ENCODE results near the gene LRMDA.

The LRMDA gene

GRCh38 chr10:76398043-76398710 lies 966.8 kb downstream of the LRMDA start:
- DNase-seq (ENCODE audit: low read depth): no peak

DNA sequence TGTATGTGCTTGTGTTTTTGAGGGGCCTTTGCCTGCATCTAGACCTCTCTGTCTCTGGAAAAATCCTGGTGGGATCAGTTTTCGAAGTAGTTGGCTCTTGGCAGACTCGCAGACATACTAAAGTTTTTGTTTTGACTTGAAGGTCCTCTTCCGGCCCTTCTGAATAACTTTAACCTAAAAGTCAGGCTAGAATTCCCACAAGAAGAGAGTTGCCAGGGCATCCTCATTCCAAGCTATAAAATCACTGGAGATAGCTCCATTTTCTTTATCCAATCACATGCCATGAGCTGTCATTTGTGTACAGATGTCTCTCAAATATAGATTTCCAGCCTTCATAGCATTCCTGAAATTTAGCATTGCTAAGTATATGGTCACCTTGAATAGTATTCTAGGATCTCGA lies 967.8 kb downstream of the LRMDA start:
- DNase-seq (ENCODE audit: low read depth): no peak

GRCh38 chr10:76401006-76401405 lies 969.6 kb downstream of the LRMDA start:
- DNase-seq (ENCODE audit: low read depth): no peak

DNA sequence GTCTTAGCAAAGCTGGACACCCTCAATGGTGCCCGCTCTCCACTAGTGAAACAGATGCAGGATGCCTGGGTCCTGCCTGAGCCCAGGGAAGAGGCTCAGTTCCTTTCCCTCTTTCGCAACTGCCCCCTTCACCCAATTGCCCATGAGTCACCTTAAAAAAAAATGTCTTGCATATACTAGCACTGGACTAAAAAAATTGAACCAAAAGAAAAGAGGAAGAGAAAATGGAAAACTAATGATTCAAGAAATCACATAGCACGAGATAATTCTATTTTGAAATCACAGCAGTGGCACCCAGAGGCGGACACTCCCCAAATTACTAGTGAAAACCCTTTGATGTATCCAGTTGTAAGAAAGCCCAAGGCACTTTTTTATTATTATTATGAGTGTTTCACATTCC lies 972.5 kb downstream of the LRMDA start:
- no peak for DNase-seq (ENCODE audit: low read depth)

GRCh38 chr10:76404531-76404930 lies 973.1 kb downstream of the LRMDA start:
- DNase-seq (ENCODE audit: low read depth): no peak

- no peak for DNase-seq (ENCODE audit: low read depth)
These were observed 974.5 kb downstream of the LRMDA start for GRCh38 chr10:76405922-76406321.

DNA sequence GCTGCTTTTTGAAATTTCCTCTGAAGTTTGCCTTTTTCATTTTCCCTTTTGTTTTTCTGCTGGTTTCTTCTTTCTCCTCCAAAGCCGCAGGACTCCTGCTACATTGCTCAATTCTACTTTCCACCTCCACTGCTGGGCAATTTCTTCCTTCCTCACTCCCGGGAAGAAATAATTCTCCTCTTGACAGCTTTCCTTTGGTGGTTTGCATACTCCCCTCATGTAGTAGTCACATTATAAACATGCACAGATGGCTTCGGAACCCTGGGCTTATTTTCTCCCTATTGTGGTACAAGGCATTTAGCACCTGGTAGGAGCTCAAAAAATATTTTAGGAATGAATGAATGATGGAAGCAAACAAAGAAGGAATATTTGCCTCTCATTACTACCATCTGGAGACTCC lies 977.2 kb downstream of the LRMDA start:
- no peak for DNase-seq (ENCODE audit: low read depth)

DNA sequence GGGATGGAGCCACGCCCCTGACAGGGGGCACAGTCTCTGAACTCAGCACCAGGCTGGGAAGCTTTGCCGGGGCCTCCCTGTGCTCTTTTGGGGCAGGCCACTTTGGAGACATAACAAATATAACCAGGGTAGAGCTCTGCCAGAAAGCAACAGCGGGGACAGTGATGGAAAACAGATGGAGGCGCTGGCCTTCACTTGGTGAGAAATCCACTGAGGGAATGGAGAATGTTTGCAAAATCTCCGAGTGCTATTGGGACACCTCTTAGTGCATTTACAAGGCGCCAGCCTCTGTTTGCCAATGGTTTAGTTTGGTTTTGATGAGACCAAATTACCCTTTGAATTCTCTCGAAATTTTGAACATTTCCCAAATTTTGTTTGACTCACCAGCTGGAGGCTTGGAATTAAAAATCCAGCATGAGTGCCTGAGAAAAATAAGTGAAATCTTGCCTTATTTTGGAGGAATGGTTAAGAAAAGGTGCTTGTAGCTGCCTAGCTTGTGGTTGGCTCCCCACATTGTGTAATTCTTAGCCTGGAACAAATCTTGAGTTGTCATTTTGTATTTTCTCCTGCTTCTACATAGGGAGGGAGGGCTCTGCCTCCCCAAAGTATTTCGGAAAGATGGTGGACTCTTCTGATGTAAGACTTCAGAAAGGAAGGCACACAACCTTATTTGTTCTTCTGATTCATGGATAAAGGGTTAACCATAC lies 980.5 kb downstream of the LRMDA start:
- no peak for DNase-seq (ENCODE audit: low read depth)

GRCh38 chr10:76415554-76415953 lies 984.1 kb downstream of the LRMDA start:
- no peak for DNase-seq (ENCODE audit: low read depth)

DNA sequence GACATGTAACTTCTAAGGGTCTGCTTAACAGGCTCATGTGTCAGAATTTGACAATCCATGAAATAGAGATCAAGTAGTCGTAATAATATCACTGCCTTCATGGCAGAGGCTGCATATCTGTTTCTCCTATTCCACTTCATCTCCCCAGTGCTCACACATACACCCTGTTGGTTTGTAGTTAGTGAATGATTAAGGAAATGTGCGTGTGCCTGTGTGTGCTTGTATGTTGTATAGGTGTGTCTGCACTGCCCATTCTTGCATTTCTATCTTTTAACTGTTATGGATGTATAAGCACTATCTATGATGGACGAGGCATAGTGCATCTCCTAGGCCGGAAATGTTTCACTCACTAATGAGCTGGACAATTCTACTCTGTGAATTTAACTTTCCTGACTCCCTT lies 985.2 kb downstream of the LRMDA start:
- no peak for DNase-seq (ENCODE audit: low read depth)

DNA sequence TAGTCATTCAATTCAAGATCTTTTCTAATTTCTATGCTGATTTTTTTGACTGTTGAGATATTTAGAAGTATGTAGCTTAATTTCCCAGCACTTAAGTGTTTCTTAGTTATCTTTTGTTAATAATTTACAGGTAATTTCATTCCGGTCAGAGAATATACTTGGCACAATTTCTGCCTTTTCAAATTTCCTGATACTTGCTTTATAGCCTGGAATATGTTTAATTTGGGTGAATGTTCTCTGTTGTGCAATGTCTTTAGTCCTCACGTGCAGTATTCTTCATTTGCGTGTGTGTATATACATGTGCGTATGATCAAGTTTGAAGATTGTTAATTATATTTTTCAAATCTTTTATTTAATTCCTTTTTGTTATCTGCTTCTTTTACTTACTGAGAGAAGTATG lies 989.3 kb downstream of the LRMDA start:
- DNase-seq (ENCODE audit: low read depth): no peak

GRCh38 chr10:76422769-76423168 lies 991.3 kb downstream of the LRMDA start:
- DNase-seq (ENCODE audit: low read depth): no peak

DNA sequence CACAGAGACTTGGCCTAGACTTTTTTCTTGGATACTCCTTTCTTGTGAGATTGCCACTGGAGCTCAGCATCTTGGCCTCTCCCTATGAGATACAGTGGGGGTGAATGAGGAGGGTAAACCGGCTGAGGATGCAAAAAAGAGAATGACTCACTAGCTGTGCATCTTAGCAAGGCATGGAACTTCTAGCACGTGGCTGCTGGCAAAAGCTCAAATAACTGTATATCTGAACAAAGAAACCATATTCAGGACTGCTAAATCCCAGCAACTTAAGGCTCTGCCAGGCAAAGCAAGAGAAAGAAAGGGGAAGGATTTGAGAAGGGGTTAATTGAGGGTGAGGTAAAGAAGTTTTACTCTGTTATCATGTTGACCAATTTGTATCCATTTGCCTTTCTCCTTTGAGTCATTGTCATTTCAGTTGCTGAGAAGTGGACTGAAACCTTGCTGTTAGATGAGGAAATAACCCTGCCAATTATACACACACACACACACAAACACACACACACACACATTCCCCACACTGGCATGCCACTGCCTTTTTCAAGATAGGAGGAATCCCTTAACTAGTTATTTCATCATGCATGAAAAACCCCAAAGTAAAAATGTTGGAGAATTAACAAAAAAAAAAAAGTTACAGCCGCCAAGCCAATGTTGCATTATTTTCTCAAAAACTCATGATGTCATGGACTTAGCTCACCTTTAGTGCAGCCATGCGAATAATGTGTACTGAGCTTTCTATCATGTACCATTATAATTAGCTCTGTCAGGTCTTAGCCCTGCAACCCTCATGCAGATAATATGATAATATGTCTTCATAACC lies 997.3 kb downstream of the LRMDA start:
- no peak for DNase-seq (ENCODE audit: low read depth)

- DNase-seq (ENCODE audit: low read depth): no peak
These were observed 998.1 kb downstream of the LRMDA start for GRCh38 chr10:76429368-76430060.

DNA sequence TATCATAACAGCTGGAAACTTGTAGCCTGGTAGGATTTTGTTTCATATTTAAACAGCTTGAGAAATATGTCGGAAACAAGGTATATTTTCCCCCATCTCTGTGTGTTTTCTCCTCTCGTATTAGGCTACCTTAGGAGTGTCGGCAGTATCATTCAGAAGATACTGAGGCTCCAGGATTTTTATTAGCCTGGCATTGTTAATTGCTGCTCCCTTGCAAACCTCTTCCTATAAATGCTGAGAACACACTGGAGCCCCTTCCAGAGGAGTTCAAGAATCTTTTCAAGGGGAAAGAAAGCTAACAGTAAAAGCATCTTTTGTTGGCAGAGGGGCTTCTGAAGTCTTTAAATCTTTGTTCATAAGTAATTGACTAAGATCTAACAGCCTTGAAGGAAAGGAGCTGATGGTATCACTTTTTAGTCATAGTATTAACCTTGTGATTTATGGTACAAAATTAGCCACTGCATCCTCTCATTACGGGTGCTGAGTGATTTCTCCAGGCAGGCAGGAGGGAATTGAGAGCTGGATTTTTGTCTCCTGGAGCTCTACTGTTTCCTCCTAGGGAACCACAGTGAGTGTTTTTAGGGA lies 998.7 kb downstream of the LRMDA start:
- no peak for DNase-seq (ENCODE audit: low read depth)

DNA sequence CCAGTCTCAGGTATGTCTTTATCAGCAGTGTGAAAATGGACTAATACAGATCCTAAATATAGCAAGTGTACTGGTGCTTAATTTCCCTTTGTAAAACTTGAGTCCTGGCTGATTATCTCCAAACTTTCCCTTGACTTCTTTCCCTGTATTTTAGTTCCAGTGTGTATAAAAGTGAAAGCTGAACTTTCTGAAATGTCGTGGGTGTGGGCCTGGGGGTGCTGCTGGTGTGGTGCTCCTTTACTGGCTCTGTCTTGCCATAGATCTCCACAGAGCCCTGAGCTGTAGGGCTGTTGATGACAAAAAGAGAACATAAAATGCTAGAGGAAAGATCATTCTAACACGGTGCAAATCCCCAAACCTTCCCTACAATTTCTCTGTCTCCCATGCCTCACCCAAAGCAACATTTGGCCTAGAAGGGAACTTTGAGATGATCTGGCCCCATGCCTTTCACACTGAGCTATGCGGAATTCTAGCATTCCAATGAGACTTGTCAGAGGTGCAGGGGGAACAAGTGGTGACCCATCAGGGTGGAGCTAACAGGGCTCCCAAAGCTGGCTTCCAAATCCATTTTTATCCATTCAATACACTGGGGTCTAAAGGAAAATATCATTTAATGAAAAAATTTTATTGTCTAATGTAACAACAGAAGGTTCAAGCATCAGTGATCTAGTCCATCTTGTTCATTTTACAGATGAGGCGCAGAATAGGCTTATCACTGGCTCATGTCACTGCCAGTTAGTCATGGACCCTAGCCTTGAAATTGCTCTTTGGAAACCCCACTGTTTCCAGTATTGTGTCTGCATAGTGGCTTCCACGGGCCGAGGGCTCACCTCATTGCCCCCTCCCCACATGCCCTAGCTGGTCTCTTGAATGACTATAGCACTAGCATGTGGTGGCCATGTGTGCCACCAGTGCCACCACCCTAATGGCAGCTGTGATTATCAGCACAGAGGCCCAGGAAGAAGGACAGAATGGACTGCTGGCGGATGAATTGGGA lies 1000.9 kb downstream of the LRMDA start:
- DNase-seq (ENCODE audit: low read depth): no peak

GRCh38 chr10:76433161-76434005 lies 1002.0 kb downstream of the LRMDA start:
- DNase-seq (ENCODE audit: low read depth): no peak

GRCh38 chr10:76435157-76435556 lies 1003.7 kb downstream of the LRMDA start:
- DNase-seq (ENCODE audit: low read depth): no peak

DNA sequence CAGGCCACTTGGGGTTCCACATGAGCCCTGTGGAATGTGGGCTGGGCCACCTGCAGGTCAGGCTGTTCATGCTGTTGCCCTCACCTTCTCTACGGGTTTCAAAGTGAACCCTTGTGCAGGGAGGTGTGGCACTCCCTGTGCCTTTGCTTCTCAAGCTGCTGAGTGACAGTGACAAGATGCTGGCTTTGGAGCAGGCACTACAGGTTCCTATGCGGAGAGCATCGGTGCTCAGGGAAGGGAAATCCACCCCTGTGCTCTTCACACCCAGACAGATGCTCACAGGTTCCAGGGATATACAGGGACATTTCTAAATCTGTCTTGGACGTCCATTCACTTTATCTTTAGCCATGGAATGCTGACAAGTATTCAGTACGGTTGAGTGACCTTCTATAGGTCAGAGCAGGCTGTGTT lies 1005.0 kb downstream of the LRMDA start:
- DNase-seq (ENCODE audit: low read depth): no peak

DNA sequence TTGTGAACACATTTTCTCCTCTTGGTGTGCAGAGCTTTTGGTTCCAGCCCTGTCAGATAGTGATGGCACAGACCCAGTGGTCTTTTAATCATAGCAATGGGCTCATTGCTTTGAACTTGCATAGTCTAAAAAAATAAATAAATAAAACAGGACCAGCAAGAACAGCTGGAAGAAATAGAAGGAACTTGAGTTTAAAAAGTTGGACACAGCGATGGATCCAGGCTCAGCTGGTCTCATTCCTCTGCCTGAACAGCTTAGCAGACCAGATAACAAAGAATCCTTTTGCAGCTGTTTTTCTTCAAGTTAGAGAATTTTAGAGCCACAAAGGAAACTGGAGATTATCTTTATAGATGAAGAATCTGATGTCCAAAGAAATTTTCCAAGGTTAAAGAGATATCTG lies 1005.6 kb downstream of the LRMDA start:
- DNase-seq (ENCODE audit: low read depth): no peak

All from stimulated activated CD8-positive, alpha-beta memory T cell treated with anti-CD3 and anti-CD28 coated beads, Interleukin-7, amount 100 ng/mL, for 24 hours (primary cell).